Measurements from ENCODE around the gene ZBED4. TPM values are rescaled to one million over a fixed set of nuclear protein-coding genes. Genes with fewer than 3 reads are reported as not detected.

The ZBED4 gene
- total and polyA plus RNA-seq, 2 donors (not counting 1 experiment from before 2014, with no cell fraction given): 3.5 to 6.3 TPM

DNA sequence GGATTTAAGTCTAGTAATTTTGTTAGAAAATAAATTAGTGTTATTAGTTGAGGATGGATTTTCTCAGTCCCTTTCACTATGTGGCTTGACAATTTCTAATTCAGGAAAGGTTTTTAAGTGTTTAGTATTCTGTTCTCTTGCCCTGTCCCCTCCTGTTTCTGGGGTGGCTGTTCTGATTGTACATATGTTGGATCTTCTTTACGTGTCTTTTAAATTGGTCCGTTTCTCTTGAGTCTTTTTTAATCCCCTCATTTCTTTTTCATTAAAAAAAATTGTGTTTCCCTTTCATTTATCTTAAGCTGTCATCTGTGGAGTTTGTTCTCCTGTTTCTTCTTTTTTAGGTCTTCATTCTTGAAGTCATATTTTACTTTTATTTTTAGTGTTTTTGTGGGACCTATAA, 12.5 kb downstream of the ZBED4 start:
- H3K4me1 ChIP-seq (ENCODE audit: control insufficient read depth, extremely low read depth, insufficient read depth, low read length): no peaks in the 10 kb centered on the region
- H3K27me3 ChIP-seq (ENCODE audit: control insufficient read depth, insufficient read depth, low read length): no peaks in the 10 kb centered on the region
- peaks cover 78% of the 10 kb centered on the region for H3K79me2 ChIP-seq (ENCODE audit: control insufficient read depth, insufficient read depth, low read length)
- no peak for DNase-seq (ENCODE audit: low read depth in 2 of 2)
- no peak overlapping the region for H3K9ac ChIP-seq (ENCODE audit: insufficient read depth, low read length)
- peaks cover 2% of the 10 kb centered on the region for H3K36me3 ChIP-seq (ENCODE audit: control insufficient read depth, insufficient read depth, low read length)
- H3K4me2 ChIP-seq (ENCODE audit: extremely low read depth, insufficient read depth, low read length): no peak overlapping the region
- no peak overlapping the region for H3K4me3 ChIP-seq (replicated peaks in 1 of 4; ENCODE audit: control extremely low read depth in 1 of 4, insufficient read depth in 1 of 4, low read depth in 3 of 4, low read length in 4 of 4)
- no peak for TF ChIP-seq EZH2 (IDR thresholded peaks at IDR 0.05; ENCODE audit: low read length, missing control alignments)
- TF ChIP-seq, protein P1, sequence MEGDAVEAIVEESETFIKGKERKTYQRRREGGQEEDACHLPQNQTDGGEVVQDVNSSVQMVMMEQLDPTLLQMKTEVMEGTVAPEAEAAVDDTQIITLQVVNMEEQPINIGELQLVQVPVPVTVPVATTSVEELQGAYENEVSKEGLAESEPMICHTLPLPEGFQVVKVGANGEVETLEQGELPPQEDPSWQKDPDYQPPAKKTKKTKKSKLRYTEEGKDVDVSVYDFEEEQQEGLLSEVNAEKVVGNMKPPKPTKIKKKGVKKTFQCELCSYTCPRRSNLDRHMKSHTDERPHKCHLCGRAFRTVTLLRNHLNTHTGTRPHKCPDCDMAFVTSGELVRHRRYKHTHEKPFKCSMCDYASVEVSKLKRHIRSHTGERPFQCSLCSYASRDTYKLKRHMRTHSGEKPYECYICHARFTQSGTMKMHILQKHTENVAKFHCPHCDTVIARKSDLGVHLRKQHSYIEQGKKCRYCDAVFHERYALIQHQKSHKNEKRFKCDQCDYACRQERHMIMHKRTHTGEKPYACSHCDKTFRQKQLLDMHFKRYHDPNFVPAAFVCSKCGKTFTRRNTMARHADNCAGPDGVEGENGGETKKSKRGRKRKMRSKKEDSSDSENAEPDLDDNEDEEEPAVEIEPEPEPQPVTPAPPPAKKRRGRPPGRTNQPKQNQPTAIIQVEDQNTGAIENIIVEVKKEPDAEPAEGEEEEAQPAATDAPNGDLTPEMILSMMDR (conservative IDR thresholded peaks at IDR 0.05 in 1 of 2, IDR thresholded peaks at IDR 0.05 in 1 of 2; ENCODE audit: low read depth in 1 of 2, low read length in 2 of 2): no peak
- no peak overlapping the region for H3K27ac ChIP-seq (ENCODE audit: insufficient read depth, low read length)
- no peak overlapping the region for H2AFZ ChIP-seq (ENCODE audit: low read length)
- H3K9me3 ChIP-seq (ENCODE audit: control insufficient read depth, insufficient read depth, low read depth, low read length): no peaks in the 10 kb centered on the region
- H4K20me1 ChIP-seq (ENCODE audit: control insufficient read depth, extremely low read depth, insufficient read depth, low read length): no peaks in the 10 kb centered on the region

DNA sequence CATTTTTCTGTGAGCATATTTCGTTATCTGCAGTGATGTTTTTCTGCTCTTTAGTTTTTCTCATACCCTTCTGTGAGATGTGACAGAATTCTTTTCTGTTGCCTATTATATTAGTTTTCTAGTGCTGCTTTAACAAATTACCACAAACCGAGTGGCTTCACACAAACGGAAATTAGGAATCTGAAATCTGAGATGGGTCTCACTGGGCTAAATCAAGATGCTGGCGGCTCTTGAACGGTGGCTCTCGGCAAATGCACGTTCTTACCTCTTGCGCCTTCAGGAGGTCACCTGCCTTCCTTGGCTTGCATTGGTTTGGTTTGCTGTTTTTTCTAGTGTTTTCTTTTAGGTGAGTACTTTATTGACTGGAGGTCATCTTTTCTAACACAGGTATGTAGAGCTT, 13.0 kb downstream of the ZBED4 start:
- no peak overlapping the region for H3K9ac ChIP-seq (ENCODE audit: insufficient read depth, low read length)
- H3K4me3 ChIP-seq (replicated peaks in 1 of 4; ENCODE audit: control extremely low read depth in 1 of 4, insufficient read depth in 1 of 4, low read depth in 3 of 4, low read length in 4 of 4): no peak overlapping the region
- no peaks in the 10 kb centered on the region for H3K27me3 ChIP-seq (ENCODE audit: control insufficient read depth, insufficient read depth, low read length)
- H4K20me1 ChIP-seq (ENCODE audit: control insufficient read depth, extremely low read depth, insufficient read depth, low read length): no peaks in the 10 kb centered on the region
- no peak overlapping the region for H3K4me2 ChIP-seq (ENCODE audit: extremely low read depth, insufficient read depth, low read length)
- TF ChIP-seq, protein P1 (conservative IDR thresholded peaks at IDR 0.05 in 1 of 2, IDR thresholded peaks at IDR 0.05 in 1 of 2; ENCODE audit: low read depth in 1 of 2, low read length in 2 of 2): no peak
- no peak for TF ChIP-seq EZH2 (IDR thresholded peaks at IDR 0.05; ENCODE audit: low read length, missing control alignments)
- H3K36me3 ChIP-seq (ENCODE audit: control insufficient read depth, insufficient read depth, low read length): peaks cover 2% of the 10 kb centered on the region
- no peak overlapping the region for H2AFZ ChIP-seq (ENCODE audit: low read length)
- peaks cover 76% of the 10 kb centered on the region for H3K79me2 ChIP-seq (ENCODE audit: control insufficient read depth, insufficient read depth, low read length)
- H3K4me1 ChIP-seq (ENCODE audit: control insufficient read depth, extremely low read depth, insufficient read depth, low read length): no peaks in the 10 kb centered on the region
- H3K27ac ChIP-seq (ENCODE audit: insufficient read depth, low read length): no peak overlapping the region
- no peaks in the 10 kb centered on the region for H3K9me3 ChIP-seq (ENCODE audit: control insufficient read depth, insufficient read depth, low read depth, low read length)
- DNase-seq (ENCODE audit: low read depth in 2 of 2): no peak

- Histone ChIP-seq H3K79me2 (ENCODE audit: control insufficient read depth, insufficient read depth, low read length) (peaks cover 72% of the 10 kb centered on the region), H3K4me3 (replicated peaks in 1 of 4; ENCODE audit: control extremely low read depth in 1 of 4, insufficient read depth in 1 of 4, low read depth in 3 of 4, low read length in 4 of 4) (no peak overlapping the region), H3K9ac (ENCODE audit: insufficient read depth, low read length) (no peak overlapping the region), H3K27ac (ENCODE audit: insufficient read depth, low read length) (no peak overlapping the region), H3K9me3 (ENCODE audit: control insufficient read depth, insufficient read depth, low read depth, low read length) (no peaks in the 10 kb centered on the region), H3K27me3 (ENCODE audit: control insufficient read depth, insufficient read depth, low read length) (no peaks in the 10 kb centered on the region), H4K20me1 (ENCODE audit: control insufficient read depth, extremely low read depth, insufficient read depth, low read length) (no peaks in the 10 kb centered on the region), H3K4me1 (ENCODE audit: control insufficient read depth, extremely low read depth, insufficient read depth, low read length) (no peaks in the 10 kb centered on the region), H2AFZ (ENCODE audit: low read length) (no peak overlapping the region), H3K36me3 (ENCODE audit: control insufficient read depth, insufficient read depth, low read length) (peaks cover 2% of the 10 kb centered on the region), H3K4me2 (ENCODE audit: extremely low read depth, insufficient read depth, low read length) (no peak overlapping the region)
- no peak for DNase-seq (ENCODE audit: low read depth in 2 of 2)
- TF ChIP-seq, protein P1 (conservative IDR thresholded peaks at IDR 0.05 in 1 of 2, IDR thresholded peaks at IDR 0.05 in 1 of 2; ENCODE audit: low read depth in 1 of 2, low read length in 2 of 2): no peak
- no peak for TF ChIP-seq EZH2 (IDR thresholded peaks at IDR 0.05; ENCODE audit: low read length, missing control alignments)
Observed at GRCh38 chr22:49867303-49868265, 13.9 kb downstream of the ZBED4 start.

All from fibroblast of lung (primary cell).